GM21825 (cell line): ENCODE results near the gene PBX1.
"Not testable (repeated sequence)": the region's sequence is repeated elsewhere in the genome, so short reads cannot be mapped to it uniquely, and the experiment has no call there.

Source experiments
- ATAC-seq: cut with Tn5 transposase; IDR thresholded peaks from one replicate; pipeline ENCODE4 v1.9.1; 2021; ENCODE audit warnings: mild to moderate bottlenecking, moderate library complexity; ENCODE audit not compliant: unreplicated experiment

PBX1 gene

GRCh38 chr1:164558461-164559341 is at the start of gene PBX1:
Gene PBX1, plus strand, starts transcription at chr1:164559184.
- ATAC-seq = peak; percentile 100

DNA sequence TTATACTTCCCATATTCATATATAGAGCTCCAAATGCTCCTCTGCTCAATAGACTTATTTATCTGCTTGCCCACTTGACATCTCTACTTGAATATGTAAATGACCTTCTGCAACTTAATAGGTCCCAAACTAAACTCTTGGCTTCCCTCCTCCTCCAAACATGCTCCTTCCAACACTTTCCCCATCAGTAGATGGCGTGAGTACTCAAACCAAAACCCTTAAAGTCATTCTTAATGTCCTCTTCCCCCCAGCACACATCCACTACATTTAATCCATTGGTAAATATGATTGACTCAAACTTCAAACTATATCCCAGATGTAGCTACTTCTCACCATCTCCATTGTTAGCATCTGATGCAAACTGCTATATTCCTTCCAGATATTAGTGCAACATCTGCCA is 48.5 kb upstream of the PBX1 start:
- ATAC-seq = no peak

GRCh38 chr1:164511001-164511705 is 47.8 kb upstream of the PBX1 start:
- no peak for ATAC-seq

- no peak for ATAC-seq
These were observed 43.8 kb upstream of the PBX1 start for GRCh38 chr1:164515231-164515630.

DNA sequence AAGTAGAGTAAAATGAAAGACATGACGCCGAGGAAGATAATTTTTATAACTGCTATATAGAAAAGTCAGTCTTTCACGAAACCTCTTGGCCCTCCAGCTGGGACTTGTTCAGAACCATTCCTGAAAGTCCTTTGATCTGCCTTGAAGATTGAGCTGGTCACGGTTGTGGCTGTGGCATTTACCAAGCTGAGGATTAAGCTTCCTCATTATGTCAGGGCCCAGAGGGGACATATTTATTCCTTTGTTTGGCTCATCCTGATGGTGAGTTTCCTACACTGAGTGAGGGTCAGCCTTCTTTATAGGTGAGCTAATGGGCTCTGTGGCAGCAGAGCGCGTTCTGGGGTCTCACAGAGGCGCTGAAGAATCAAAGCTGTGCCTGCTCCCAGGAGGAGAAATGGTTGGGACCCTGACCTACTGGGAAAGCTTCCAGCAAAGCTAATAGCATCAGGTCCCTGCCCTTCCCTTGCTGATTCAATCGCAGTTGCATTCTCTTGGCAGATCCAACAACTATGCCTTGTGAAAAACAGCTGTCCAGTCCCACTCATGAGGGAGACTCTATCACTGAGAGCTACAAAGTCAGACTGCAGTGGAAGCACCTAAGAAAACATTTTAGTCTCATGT is 43.2 kb upstream of the PBX1 start:
- no peak for ATAC-seq

DNA sequence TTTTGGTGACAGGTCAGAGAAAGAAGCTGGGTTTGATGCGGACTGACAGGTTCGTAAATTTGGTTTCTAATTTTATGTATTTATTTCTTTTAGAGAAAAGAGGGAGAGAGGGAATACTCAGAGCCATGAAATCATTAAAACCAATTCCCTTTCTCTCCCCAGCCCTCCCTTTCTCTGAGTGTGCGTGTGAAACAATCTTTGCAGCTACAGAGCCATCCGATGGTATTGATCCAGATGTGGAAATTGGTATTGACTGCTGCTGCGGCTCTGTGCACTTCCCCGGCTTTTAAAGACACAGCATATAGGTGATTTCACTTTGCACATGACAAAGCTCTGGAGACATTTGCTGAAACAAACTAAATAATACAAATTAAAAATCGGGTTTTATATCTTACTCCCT is 42.4 kb upstream of the PBX1 start:
- ATAC-seq = no peak

DNA sequence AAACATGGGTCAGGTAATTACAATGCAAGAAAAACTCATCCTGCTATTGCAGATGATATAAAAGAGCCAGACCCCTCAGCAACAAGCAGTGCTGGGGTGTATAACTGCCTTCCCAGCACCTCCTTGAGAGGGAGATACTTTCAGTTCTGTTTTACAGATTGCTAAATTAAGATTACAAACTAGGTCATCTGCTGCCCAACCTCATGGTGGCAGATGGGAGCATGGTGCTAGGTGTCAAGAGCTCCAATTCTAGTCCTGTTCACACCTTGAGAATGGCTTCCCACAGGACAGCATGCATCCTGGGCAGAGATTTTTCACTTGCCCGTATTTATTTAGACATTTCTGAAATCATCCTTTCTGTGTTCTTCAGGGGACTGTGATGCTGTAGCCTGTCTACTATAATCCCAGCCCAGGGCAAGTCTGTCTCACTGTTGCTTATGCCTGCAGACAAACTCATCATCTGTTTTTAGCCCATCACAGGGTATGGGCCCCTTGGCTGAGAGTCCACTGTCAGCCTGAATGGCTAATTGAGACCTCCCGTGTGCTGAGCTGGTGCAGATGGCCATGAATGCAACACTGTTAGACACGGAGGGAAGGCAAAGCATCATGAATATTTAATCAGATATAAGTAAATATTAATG is 40.2 kb upstream of the PBX1 start:
- ATAC-seq = no peak

GRCh38 chr1:164519426-164519825 is 39.6 kb upstream of the PBX1 start:
- ATAC-seq = no peak

GRCh38 chr1:164524810-164525209 is 34.2 kb upstream of the PBX1 start:
- no peak for ATAC-seq

DNA sequence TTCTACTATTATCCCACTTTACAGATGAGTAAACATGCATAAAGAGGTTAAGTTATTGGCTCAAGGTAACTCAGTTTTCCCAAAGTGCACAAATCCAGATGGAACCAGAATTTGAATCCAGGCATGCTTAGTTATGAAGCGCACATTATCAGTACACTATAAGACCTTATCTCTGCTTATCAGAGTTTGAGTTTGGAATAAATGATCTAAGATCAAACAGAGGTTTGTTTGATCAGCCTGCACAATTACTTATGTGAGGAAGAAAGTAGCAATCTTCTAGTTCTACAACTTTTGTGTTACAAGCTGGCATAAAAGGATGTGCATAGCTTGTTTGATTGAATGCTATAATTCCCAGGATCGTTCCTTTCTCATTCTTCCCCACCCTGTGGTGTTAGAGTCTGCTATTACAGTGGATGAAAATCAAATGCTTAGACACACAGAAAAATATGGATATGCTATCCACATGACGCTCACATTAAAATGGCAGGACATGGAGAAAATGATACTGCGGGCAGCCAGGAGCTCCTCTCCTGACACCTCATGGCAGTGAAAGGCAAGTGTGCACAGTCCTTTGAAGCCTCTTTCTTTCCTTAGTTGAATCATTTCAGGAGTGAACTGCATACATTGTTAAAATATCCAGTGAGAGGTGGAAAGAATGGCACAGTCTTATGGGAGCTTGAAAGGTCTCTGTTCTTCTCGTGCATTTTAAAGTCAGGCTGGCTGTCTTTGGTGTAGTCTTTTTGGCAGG is 23.9 kb upstream of the PBX1 start:
- ATAC-seq = no peak

DNA sequence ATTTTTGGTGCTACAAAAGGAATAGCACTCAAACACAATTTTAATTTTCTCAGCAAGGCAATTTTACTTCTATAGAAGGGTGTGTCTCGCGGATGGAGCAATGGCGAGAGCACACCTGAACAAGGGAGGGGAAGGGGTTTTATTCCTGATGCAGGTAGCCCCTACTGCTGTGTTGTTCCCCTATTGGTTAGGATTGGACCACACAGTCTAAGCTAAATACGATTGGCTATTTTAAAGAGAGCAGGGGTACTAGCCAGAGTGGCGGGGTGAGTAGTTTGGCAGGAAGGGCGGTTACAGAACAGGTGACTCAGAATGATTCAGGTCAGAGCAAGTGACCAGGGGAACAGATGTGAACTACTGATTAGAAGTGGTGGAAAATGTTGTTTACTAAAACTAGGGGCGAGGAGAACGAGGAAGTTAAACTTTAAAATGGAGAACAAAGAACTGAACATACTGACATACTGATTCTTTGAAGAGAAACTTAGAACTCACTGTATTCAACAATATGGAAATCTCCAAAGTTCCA is 6.5 kb upstream of the PBX1 start:
- ATAC-seq = not testable (repeated sequence)

GRCh38 chr1:164557270-164557669 is 1.7 kb upstream of the PBX1 start:
- no peak for ATAC-seq

- no peak for ATAC-seq
These were observed 513 bp downstream of the PBX1 start for GRCh38 chr1:164559342-164560051.

GRCh38 chr1:164560121-164560541 is 1.1 kb downstream of the PBX1 start:
- no peak for ATAC-seq

- no peak for ATAC-seq
These were observed 1.6 kb downstream of the PBX1 start for GRCh38 chr1:164560556-164560955.

DNA sequence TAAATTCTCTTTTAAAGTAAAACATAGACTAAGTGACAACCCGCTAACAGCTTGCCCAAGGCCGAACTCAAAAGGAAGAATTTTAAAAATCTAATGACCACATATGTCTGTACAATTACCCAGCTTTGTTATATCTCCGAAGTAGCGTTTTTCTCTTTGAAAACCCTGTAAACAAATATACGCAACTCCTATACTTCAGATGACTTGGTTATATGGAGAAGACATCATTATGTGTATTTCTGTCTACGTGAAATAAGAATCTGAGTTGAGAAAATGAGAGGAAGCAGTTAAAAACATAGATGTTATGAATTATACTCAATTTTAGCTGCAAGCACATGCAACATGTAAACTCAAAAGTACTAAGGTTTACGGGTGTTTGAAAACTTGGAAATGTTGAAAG is 2.0 kb downstream of the PBX1 start:
- ATAC-seq = no peak

GRCh38 chr1:164561472-164561871 is 2.5 kb downstream of the PBX1 start:
- no peak for ATAC-seq

DNA sequence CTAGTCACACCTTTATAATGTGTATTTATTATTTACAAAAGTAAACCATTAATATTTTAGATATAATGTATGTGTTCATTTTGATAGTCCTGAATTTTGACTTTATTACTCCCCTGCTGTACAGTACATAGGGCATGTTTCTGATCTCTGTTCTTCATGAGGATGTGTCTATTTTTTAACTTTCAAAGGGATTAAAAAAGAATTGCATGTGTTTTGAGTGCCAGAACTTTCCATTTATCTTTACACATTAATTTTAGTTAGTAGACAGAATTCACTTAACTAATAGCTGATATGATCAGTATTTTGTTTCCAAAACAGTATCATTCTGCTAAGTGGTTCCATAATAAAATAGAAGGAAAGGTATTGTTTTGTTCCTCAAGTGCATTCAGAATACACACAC is 3.1 kb downstream of the PBX1 start:
- no peak for ATAC-seq

DNA sequence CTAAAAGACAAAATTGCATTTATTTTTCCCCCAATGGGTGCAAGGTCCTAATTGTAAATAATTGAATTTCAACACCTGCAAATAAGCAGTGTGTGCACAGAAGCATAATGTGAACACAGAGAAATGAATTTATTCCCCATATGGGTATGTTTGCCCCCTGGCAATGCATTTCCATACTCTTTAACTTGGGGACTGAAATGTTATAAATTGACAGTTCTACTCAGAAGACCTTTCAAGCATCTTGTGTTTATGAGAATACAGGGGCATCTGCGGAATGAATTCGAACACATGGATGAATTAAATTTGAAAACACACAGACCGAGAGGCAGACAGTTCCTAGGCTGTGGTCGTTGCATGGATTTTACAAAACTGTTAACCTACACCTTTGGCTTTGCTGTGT is 3.5 kb downstream of the PBX1 start:
- ATAC-seq = no peak
